ENCODE data around the gene LARGE1. TPM values are rescaled to one million over a fixed set of nuclear protein-coding genes. Genes with fewer than 3 reads are reported as not detected.
A peak's percentile ranks its signal among the peaks of the same experiment; 100 is the strongest.

Gene LARGE1
- total RNA-seq, 1 donor from 2014 or later, result 16.4 TPM

- no peak for DNase-seq
Observed at GRCh38 chr22:33717694-33718396, 202.4 kb downstream of the LARGE1 start.

GRCh38 chr22:33715237-33715985 lies 204.9 kb downstream of the LARGE1 start:
- no peak for DNase-seq

GRCh38 chr22:33710326-33710725 lies 209.9 kb downstream of the LARGE1 start:
- no peak for DNase-seq

- DNase-seq, result no peak
Observed at GRCh38 chr22:33707581-33707980, 212.7 kb downstream of the LARGE1 start.

- DNase-seq, result peak; percentile 62
Observed at GRCh38 chr22:33706100-33706499, 214.2 kb downstream of the LARGE1 start.

GRCh38 chr22:33699176-33699575 lies 221.1 kb downstream of the LARGE1 start:
- peak; percentile 91 for DNase-seq

- DNase-seq, result peak; percentile 36
Observed at GRCh38 chr22:33697640-33698039, 222.6 kb downstream of the LARGE1 start.

- no peak for DNase-seq
Observed at GRCh38 chr22:33691057-33691630, 229.1 kb downstream of the LARGE1 start.

- DNase-seq, result no peak
Observed at GRCh38 chr22:33688903-33689302, 231.4 kb downstream of the LARGE1 start.

- DNase-seq, result no peak
Observed at GRCh38 chr22:33687464-33687863, 232.8 kb downstream of the LARGE1 start.

- no peak for DNase-seq
Observed at GRCh38 chr22:33684087-33684486, 236.2 kb downstream of the LARGE1 start.

GRCh38 chr22:33682927-33683326 lies 237.3 kb downstream of the LARGE1 start:
- DNase-seq, result no peak

- no peak for DNase-seq
Observed at GRCh38 chr22:33680632-33681031, 239.6 kb downstream of the LARGE1 start.

GRCh38 chr22:33678523-33678922 lies 241.8 kb downstream of the LARGE1 start:
- no peak for DNase-seq

- no peak for DNase-seq
Observed at GRCh38 chr22:33677536-33677935, 242.7 kb downstream of the LARGE1 start.

- no peak for DNase-seq
Observed at GRCh38 chr22:33674357-33674756, 245.9 kb downstream of the LARGE1 start.

GRCh38 chr22:33669746-33670145 lies 250.5 kb downstream of the LARGE1 start:
- no peak for DNase-seq

- no peak for DNase-seq
Observed at GRCh38 chr22:33666961-33667619, 253.2 kb downstream of the LARGE1 start.

GRCh38 chr22:33666279-33666960 lies 253.9 kb downstream of the LARGE1 start:
- DNase-seq, result peak; percentile 80

- peak; percentile 72 for DNase-seq
Observed at GRCh38 chr22:33659448-33659847, 260.8 kb downstream of the LARGE1 start.

- DNase-seq, result peak; percentile 85
Observed at GRCh38 chr22:33658775-33659174, 261.5 kb downstream of the LARGE1 start.

- DNase-seq, result no peak
Observed at GRCh38 chr22:33657670-33658069, 262.6 kb downstream of the LARGE1 start.
